PC-3 (cell line): ENCODE results near the gene PRDM15. TPM values are rescaled to one million over a fixed set of nuclear protein-coding genes. Genes with fewer than 3 reads are reported as not detected.

Source experiments
- ATAC-seq: fragments of 200-7000 bp; cut with Tn5 transposase; 2 replicates; pipeline ENCODE4 v1.9.1; 2020; ENCODE audit warnings: mild to moderate bottlenecking, moderate library complexity
- BruUV-seq: library from RNA; stranded (reverse); fragments of 400-500 nt; replicated peaks from 2 replicates; lab custom pipeline; 2021; lab: Mats Ljungman, UMichigan
- CTCF ChIA-PET: fragments of 300-600 bp; sonication (Branson Sonifier 250); formaldehyde crosslinking; loops from one replicate; lab custom pipeline; 2022; ENCODE audit warnings: antibody characterized with exemption; lab: Charles Lee
- POLR2A ChIA-PET: fragments of 300-600 bp; sonication (Branson Sonifier 250); formaldehyde crosslinking; loops from one replicate; lab custom pipeline; 2022; ENCODE audit warnings: antibody characterized with exemption; ENCODE audit not compliant: unreplicated experiment; lab: Charles Lee
- DNase-seq: peaks from one replicate; pipeline ENCODE4 v3.0.0-alpha.2; 2015
- H2AFZ ChIP-seq: fragments of 300-600 bp; sonication (generic); 2 replicates; pipeline ENCODE4 v1.6.0; 2016; ENCODE audit warnings: antibody characterized with exemption, low read length
- H3F3A ChIP-seq: fragments of 300-600 bp; sonication (generic); one replicate; pipeline ENCODE4 v1.6.0; 2017; ENCODE audit warnings: antibody characterized with exemption, low read length, control low read depth, mild to moderate bottlenecking; ENCODE audit not compliant: unreplicated experiment
- H3K27ac ChIP-seq: fragments of 300-600 bp; sonication (generic); 2 replicates; pipeline ENCODE4 v1.5.1; 2016; ENCODE audit warnings: mild to moderate bottlenecking, low read length
- H3K27me3 ChIP-seq: fragments of 300-600 bp; sonication (generic); 2 replicates; pipeline ENCODE4 v1.6.1; 2016; ENCODE audit warnings: low read length, mixed read lengths
- H3K36me3 ChIP-seq: fragments of 300-600 bp; sonication (generic); 2 replicates; pipeline ENCODE4 v1.6.1; 2016; ENCODE audit warnings: low read depth, mixed run types, low read length, mixed read lengths
- H3K4me1 ChIP-seq: fragments of 300-600 bp; sonication (generic); 2 replicates; pipeline ENCODE4 v1.5.1; 2016; ENCODE audit warnings: low read length; ENCODE audit not compliant: insufficient read depth
- H3K4me2 ChIP-seq: fragments of 300-600 bp; sonication (generic); 2 replicates; pipeline ENCODE4 v1.6.0; 2016; ENCODE audit warnings: low read length
- H3K4me3 ChIP-seq: fragments of 300-600 bp; sonication (generic); 2 replicates; pipeline ENCODE4 v1.5.1; 2016; ENCODE audit warnings: mild to moderate bottlenecking, low read length, mixed read lengths
- H3K79me2 ChIP-seq: fragments of 300-600 bp; sonication (generic); 2 replicates; pipeline ENCODE4 v1.6.1; 2017; ENCODE audit warnings: low read length, mixed read lengths
- H3K9ac ChIP-seq: fragments of 300-600 bp; sonication (generic); 2 replicates; pipeline ENCODE4 v1.6.0; 2016; ENCODE audit warnings: mild to moderate bottlenecking, low read length
- H3K9me2 ChIP-seq: fragments of 300-600 bp; sonication (generic); replicated peaks from 2 replicates; pipeline ENCODE4 v1.6.1; 2016; ENCODE audit warnings: mixed run types, low read length, mixed read lengths
- H3K9me3 ChIP-seq: fragments of 300-600 bp; sonication (generic); 2 replicates; pipeline ENCODE4 v1.6.1; 2016; ENCODE audit warnings: low read length, mixed read lengths
- H4K20me1 ChIP-seq: fragments of 300-600 bp; sonication (generic); 2 replicates; pipeline ENCODE4 v1.6.1; 2016; ENCODE audit warnings: low read length, mixed read lengths
- EZH2 ChIP-seq: fragments of 300-600 bp; sonication (generic); IDR thresholded peaks from one replicate; pipeline ENCODE4 v1.6.1; 2017; ENCODE audit warnings: antibody characterized with exemption, mild to moderate bottlenecking, low read length; ENCODE audit not compliant: unreplicated experiment
- intact Hi-C: fragments of 100-400 bp; cut with micrococcal nuclease; formaldehyde crosslinking; loops from 2 replicates; pipeline ENCODE4 v1.9.0; 2023
- total RNA-seq: library from RNA; depleted of rRNA; stranded (reverse); fragments of >200 nt; gene quantifications from 2 replicates; pipeline ENCODE4 v1.2.3, GENCODE V29; 2014
- TF ChIP-seq, protein P1 (sequence below): fragments of 300-600 bp; sonication (generic); conservative IDR thresholded peaks from 2 replicates; pipeline ENCODE4 v1.5.1; 2017; ENCODE audit warnings: antibody characterized with exemption, low read depth, mild to moderate bottlenecking, low read length

The PRDM15 gene
- total RNA-seq, 1 experiment from 2014 or later, result 13.4 TPM

DNA sequence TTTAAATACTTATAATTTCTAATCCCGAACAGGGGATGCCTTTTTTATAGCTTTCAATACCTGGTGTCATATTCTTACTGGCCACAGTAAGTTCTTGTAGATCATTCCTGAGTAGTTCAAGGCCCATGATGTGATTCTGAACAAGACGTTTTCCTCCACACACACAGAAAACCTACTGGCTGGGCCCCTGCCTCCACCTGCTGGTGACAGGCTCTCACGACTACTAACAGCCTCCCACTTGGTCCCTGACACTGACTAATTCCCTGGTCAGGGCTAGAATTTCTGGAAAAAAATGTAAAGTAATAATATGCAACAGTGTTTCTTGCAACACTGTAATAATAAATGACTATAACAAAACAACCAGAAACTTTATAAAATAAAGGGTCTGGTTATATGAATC lies 61.9 kb downstream of the PRDM15 start:
- Histone ChIP-seq H3F3A (peaks cover 5% of the 10 kb centered on the region), H3K4me3 (no peak overlapping the region), H3K27me3 (no peaks in the 10 kb centered on the region), H3K9me3 (no peaks in the 10 kb centered on the region), H2AFZ (no peak overlapping the region), H3K27ac (peak overlapping the region; percentile 61), H3K9me2 (no peaks in the 10 kb centered on the region), H3K36me3 (peaks cover 10% of the 10 kb centered on the region), H3K9ac (peak overlapping the region; percentile 42), H3K79me2 (no peaks in the 10 kb centered on the region), H3K4me2 (no peak overlapping the region), H4K20me1 (no peaks in the 10 kb centered on the region), H3K4me1 (peaks cover 15% of the 10 kb centered on the region)
- intact Hi-C loops, result loop anchor here (1.0 kb wide), 5 partner anchors 31 to 205 kb away; no protein-coding TSS in a partner anchor
- TF ChIP-seq, protein P1, sequence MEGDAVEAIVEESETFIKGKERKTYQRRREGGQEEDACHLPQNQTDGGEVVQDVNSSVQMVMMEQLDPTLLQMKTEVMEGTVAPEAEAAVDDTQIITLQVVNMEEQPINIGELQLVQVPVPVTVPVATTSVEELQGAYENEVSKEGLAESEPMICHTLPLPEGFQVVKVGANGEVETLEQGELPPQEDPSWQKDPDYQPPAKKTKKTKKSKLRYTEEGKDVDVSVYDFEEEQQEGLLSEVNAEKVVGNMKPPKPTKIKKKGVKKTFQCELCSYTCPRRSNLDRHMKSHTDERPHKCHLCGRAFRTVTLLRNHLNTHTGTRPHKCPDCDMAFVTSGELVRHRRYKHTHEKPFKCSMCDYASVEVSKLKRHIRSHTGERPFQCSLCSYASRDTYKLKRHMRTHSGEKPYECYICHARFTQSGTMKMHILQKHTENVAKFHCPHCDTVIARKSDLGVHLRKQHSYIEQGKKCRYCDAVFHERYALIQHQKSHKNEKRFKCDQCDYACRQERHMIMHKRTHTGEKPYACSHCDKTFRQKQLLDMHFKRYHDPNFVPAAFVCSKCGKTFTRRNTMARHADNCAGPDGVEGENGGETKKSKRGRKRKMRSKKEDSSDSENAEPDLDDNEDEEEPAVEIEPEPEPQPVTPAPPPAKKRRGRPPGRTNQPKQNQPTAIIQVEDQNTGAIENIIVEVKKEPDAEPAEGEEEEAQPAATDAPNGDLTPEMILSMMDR, result peak; percentile 93
- no peak for TF ChIP-seq EZH2
- peak; percentile 96 for ATAC-seq
- POLR2A ChIA-PET, result interaction anchor here (1.1 kb wide), 1 partner anchor 49 kb away, joined by 4 read pairs; no protein-coding TSS in a partner anchor
- BruUV-seq, result no TSS peak
- peak; percentile 89 for DNase-seq
- CTCF ChIA-PET, result interaction anchor here (0.5 to 2.2 kb wide), 13 partner anchors 31 to 606 kb away, joined by 3 to 48 read pairs (median 8); partner anchors contain the start of gene RIPK4

DNA sequence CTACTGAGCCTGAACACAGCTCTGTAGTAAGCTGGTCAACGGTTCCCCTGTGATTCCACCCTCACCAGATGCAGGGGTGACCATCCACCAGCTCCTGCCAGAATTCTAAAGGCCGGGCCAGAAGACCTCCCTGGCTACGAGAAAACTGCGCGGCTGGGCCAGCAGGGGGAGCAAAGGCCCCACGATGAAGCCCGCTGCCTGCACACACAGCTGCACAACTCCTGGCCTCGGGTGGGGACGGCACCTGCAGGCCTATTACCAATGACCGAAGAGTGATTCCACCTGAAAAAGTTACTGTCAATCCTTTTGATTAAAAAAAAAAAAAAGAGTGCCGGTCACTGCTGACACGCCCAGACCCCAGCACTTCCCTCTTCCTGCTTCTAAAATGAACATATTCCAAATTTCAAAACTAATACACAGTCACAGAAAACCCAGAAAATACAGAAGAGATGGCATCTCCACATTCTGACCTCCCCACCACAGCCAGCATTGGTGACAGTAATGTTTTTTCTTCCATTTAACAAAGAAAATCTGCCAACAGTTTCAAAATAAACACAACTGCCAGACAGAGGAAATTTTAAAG lies 62.5 kb downstream of the PRDM15 start:
- POLR2A ChIA-PET, result interaction anchor here (1.1 kb wide), 1 partner anchor 48 kb away, joined by 4 read pairs; no protein-coding TSS in a partner anchor
- H3K27ac ChIP-seq, result peak overlapping the region; percentile 61
- H2AFZ ChIP-seq, result no peak overlapping the region
- no peaks in the 10 kb centered on the region for H4K20me1 ChIP-seq
- H3F3A ChIP-seq, result peaks cover 5% of the 10 kb centered on the region
- ATAC-seq (peak; percentile 86), DNase-seq (peak; percentile 67)
- CTCF ChIA-PET, result interaction anchor here (0.5 to 2.2 kb wide), 15 partner anchors 30 to 606 kb away, joined by 3 to 48 read pairs (median 7); partner anchors contain the start of gene RIPK4
- no peaks in the 10 kb centered on the region for H3K9me3 ChIP-seq
- intact Hi-C loops, result loop anchor here (1.0 kb wide), 5 partner anchors 30 to 204 kb away; no protein-coding TSS in a partner anchor
- no TSS peak for BruUV-seq
- peak overlapping the region; percentile 42 for H3K9ac ChIP-seq
- no peak overlapping the region for H3K4me2 ChIP-seq
- H3K27me3 ChIP-seq, result no peaks in the 10 kb centered on the region
- no peak overlapping the region for H3K4me3 ChIP-seq
- TF ChIP-seq, protein P1, result peak; percentile 83
- no peak for TF ChIP-seq EZH2
- H3K4me1 ChIP-seq, result peaks cover 15% of the 10 kb centered on the region
- peaks cover 10% of the 10 kb centered on the region for H3K36me3 ChIP-seq
- no peaks in the 10 kb centered on the region for H3K9me2 ChIP-seq
- no peaks in the 10 kb centered on the region for H3K79me2 ChIP-seq
